B cell (primary cell): ENCODE data around the gene METTL21C. TPM values are rescaled to one million over a fixed set of nuclear protein-coding genes. Genes with fewer than 3 reads are reported as not detected.

Source experiments
- ATAC-seq: fragments of 200-7000 bp; cut with Tn5 transposase; one replicate; pipeline ENCODE4 v1.10.0; 2021; ENCODE audit warnings: low read depth, mild to moderate bottlenecking, moderate number of reproducible peaks, moderate library complexity
- CTCF ChIA-PET: fragments of 350-600 bp; sonication (Branson Sonifier 250); formaldehyde crosslinking; loops from one replicate; lab custom pipeline; 2021; ENCODE audit warnings: antibody characterized with exemption, inconsistent platforms; lab: Charles Lee
- POLR2A ChIA-PET: fragments of 350-600 bp; sonication (Branson Sonifier 250); formaldehyde crosslinking; loops from one replicate; lab custom pipeline; 2021; ENCODE audit warnings: antibody characterized with exemption; lab: Charles Lee
- DNase-seq: peaks from one replicate; pipeline ENCODE4 v3.0.0; 2013
- H2AFZ ChIP-seq: 2 replicates; pipeline ENCODE4 v1.6.1; 2012; ENCODE audit warnings: mild to moderate bottlenecking, low read depth, low read length; ENCODE audit not compliant: insufficient read depth, poor library complexity, severe bottlenecking
- H3K27ac ChIP-seq, 2 donors: 1 replicate in 1 of 2; 2 replicates in 1 of 2; pipeline ENCODE4 v1.5.1; 2012 to 2013; ENCODE audit warnings: low read length in 2 of 2, mild to moderate bottlenecking in 2 of 2, moderate library complexity in 1 of 2
- H3K27me3 ChIP-seq, 4 experiments: fragments of 200-600 bp in 1 of 4; sonication (generic) in 1 of 4; replicated peaks in 1 of 4; 1 replicate in 2 of 4; 2 replicates in 2 of 4; pipeline versions ENCODE4 v1.6.1 to v1.7.0; 2013 to 2016; ENCODE audit warnings: low read length in 3 of 4, mild to moderate bottlenecking in 2 of 4, mixed read lengths in 1 of 4, moderate library complexity in 1 of 4; ENCODE audit not compliant: insufficient read depth in 4 of 4, control insufficient read depth in 3 of 4; ENCODE audit errors: control extremely low read depth in 1 of 4
- H3K36me3 ChIP-seq, 2 experiments: replicated peaks in 1 of 2; 1 replicate in 1 of 2; 2 replicates in 1 of 2; pipeline versions ENCODE4 v1.6.1 to v1.7.1; 2013; ENCODE audit warnings: low read length in 1 of 2; ENCODE audit not compliant: insufficient read depth in 2 of 2, control insufficient read depth in 1 of 2; ENCODE audit errors: control extremely low read depth in 1 of 2, extremely low read depth in 1 of 2
- H3K4me1 ChIP-seq, 2 donors: fragments of 200-600 bp in 1 of 2; sonication (generic) in 1 of 2; 1 replicate in 1 of 2; 2 replicates in 1 of 2; pipeline versions ENCODE4 v1.5.1 to v1.6.1; 2013 to 2017; ENCODE audit warnings: low read length in 2 of 2; ENCODE audit not compliant: control insufficient read depth in 2 of 2, insufficient read depth in 2 of 2
- H3K4me2 ChIP-seq: replicated peaks from 2 replicates; pipeline ENCODE3; 2012; ENCODE audit warnings: mild to moderate bottlenecking, low read depth, low read length; ENCODE audit not compliant: poor library complexity, severe bottlenecking
- H3K4me3 ChIP-seq, 5 experiments: fragments of 200-600 bp in 1 of 5; sonication (generic) in 1 of 5; 1 replicate in 3 of 5; 2 replicates in 2 of 5; pipeline versions ENCODE4 v1.5.1 to v1.7.0; 2011 to 2016; ENCODE audit warnings: low read length in 4 of 5, mild to moderate bottlenecking in 4 of 5, low read depth in 2 of 5, control low read depth in 1 of 5, moderate library complexity in 1 of 5; ENCODE audit not compliant: insufficient read depth in 1 of 5; ENCODE audit errors: control extremely low read depth in 1 of 5, extremely low read depth in 1 of 5
- H3K79me2 ChIP-seq: fragments of 200-600 bp; sonication (generic); one replicate; pipeline ENCODE4 v1.6.0; 2016; ENCODE audit warnings: low read length; ENCODE audit not compliant: control insufficient read depth, insufficient read depth
- H3K9ac ChIP-seq: fragments of 200-600 bp; sonication (generic); 2 replicates; pipeline ENCODE4 v1.6.1; 2017; ENCODE audit warnings: mild to moderate bottlenecking, low read length, moderate library complexity
- H3K9me3 ChIP-seq, 3 donors: one replicate each; pipeline versions ENCODE4 v1.6.1 to v1.7.1; 2013; ENCODE audit warnings: low read length in 2 of 3; ENCODE audit not compliant: control insufficient read depth in 2 of 3, insufficient read depth in 1 of 3; ENCODE audit errors: control extremely low read depth in 1 of 3
- H4K20me1 ChIP-seq: 2 replicates; pipeline ENCODE4 v1.6.0; 2012; ENCODE audit warnings: mild to moderate bottlenecking, low read length; ENCODE audit not compliant: insufficient read depth, control insufficient read depth, poor library complexity, severe bottlenecking
- H3K27ac Mint-ChIP-seq: one replicate; pipeline ENCODE4 v1.8.0; 2021; ENCODE audit warnings: mixed read lengths
- H3K27me3 Mint-ChIP-seq: one replicate; pipeline ENCODE4 v1.8.0; 2021; ENCODE audit warnings: mixed read lengths
- H3K4me1 Mint-ChIP-seq: one replicate; pipeline ENCODE4 v1.8.0; 2021; ENCODE audit warnings: mixed read lengths
- H3K4me3 Mint-ChIP-seq: one replicate; pipeline ENCODE4 v1.8.0; 2021; ENCODE audit warnings: mixed read lengths
- H3K9me3 Mint-ChIP-seq: one replicate; pipeline ENCODE4 v1.8.0; 2022; ENCODE audit warnings: mixed read lengths; ENCODE audit not compliant: insufficient read depth
- CTCF ChIP-seq: fragments of 200-600 bp; IDR thresholded peaks from one replicate; pipeline ENCODE4 v1.8.0; 2022; ENCODE audit warnings: antibody characterized with exemption, mild to moderate bottlenecking
- EZH2 ChIP-seq: IDR thresholded peaks from 2 replicates; pipeline ENCODE4 v1.6.1; 2012; ENCODE audit warnings: borderline replicate concordance, low read depth, mild to moderate bottlenecking, moderate library complexity, low read length; ENCODE audit not compliant: insufficient read depth, poor library complexity, severe bottlenecking
- WGBS: methylation state at CpG from one replicate; pipeline ENCODE4 v1.1.5; 2013; ENCODE audit warnings: missing lambda C conversion rate; ENCODE audit not compliant: insufficient coverage; 5-methylcytosine and 5-hydroxymethylcytosine counted together
- intact Hi-C: fragments of 100-400 bp; cut with micrococcal nuclease; formaldehyde crosslinking; loops from one replicate; pipeline ENCODE4 v1.10.0; 2022
- polyA plus RNA-seq: library from polyadenylated mRNA; depleted of rRNA; stranded (reverse); fragments of >200 nt; gene quantifications from 2 replicates; pipeline ENCODE4 v1.2.3, GENCODE V29; 2012
- total RNA-seq, 2 donors: library from RNA; stranded (reverse); fragments of 120-200 nt in 1 of 2; gene quantifications; 1 replicate in 1 of 2; 2 replicates in 1 of 2; pipeline versions ENCODE4 v1.2.3 to v1.2.4, GENCODE V29; 2013 to 2022

Gene METTL21C
- total and polyA plus RNA-seq, 2 donors (not counting 1 experiment from before 2014, with no cell fraction given) = not detected

- H3K79me2 ChIP-seq = no peaks in the 10 kb centered on the region
- intact Hi-C loops = no loop called here
- CTCF ChIA-PET = no interaction called here
- Mint-ChIP-seq H3K4me3 (no peak overlapping the region), H3K27me3 (peaks cover 64% of the 10 kb centered on the region), H3K9me3 (no peaks in the 10 kb centered on the region), H3K4me1 (no peaks in the 10 kb centered on the region), H3K27ac (no peak overlapping the region)
- POLR2A ChIA-PET = no interaction called here
- no peaks in the 10 kb centered on the region for H3K4me1 ChIP-seq
- 67% methylated on average over 1 of the region's 2 CpGs for WGBS
- H3K27ac ChIP-seq = no peak overlapping the region
- DNase-seq (no peak), ATAC-seq (no peak)
- no peak overlapping the region for H3K4me2 ChIP-seq
- H3K27me3 ChIP-seq = peaks cover 0 to 15% (median 4%) of the 10 kb centered on the region in 4 experiments
- no peak overlapping the region for H3K9ac ChIP-seq
- H3K36me3 ChIP-seq = no peaks in the 10 kb centered on the region
- no peak overlapping the region for H2AFZ ChIP-seq
- H3K4me3 ChIP-seq = no peak overlapping the region
- TF ChIP-seq CTCF (no peak), EZH2 (no peak)
- H4K20me1 ChIP-seq = no peaks in the 10 kb centered on the region
- no peaks in the 10 kb centered on the region for H3K9me3 ChIP-seq
Observed at GRCh38 chr13:102692491-102692826, 2.4 kb downstream of the METTL21C start.

GRCh38 chr13:102690883-102691282 lies 4.0 kb downstream of the METTL21C start:
- peaks cover 51% of the 10 kb centered on the region for H3K27me3 Mint-ChIP-seq
- H3K4me3 Mint-ChIP-seq = no peak overlapping the region
- intact Hi-C loops = no loop called here
- Histone ChIP-seq H4K20me1 (no peaks in the 10 kb centered on the region), H3K36me3 (no peaks in the 10 kb centered on the region), H3K9me3 (no peaks in the 10 kb centered on the region), H3K4me3 (no peak overlapping the region), H2AFZ (no peak overlapping the region), H3K4me2 (no peak overlapping the region), H3K4me1 (no peaks in the 10 kb centered on the region), H3K9ac (no peak overlapping the region), H3K27ac (no peak overlapping the region), H3K27me3 (peaks cover 0 to 15% (median 4%) of the 10 kb centered on the region in 4 experiments), H3K79me2 (no peaks in the 10 kb centered on the region)
- H3K27ac Mint-ChIP-seq = no peak overlapping the region
- DNase-seq = no peak
- H3K9me3 Mint-ChIP-seq = no peaks in the 10 kb centered on the region
- ChIA-PET CTCF (no interaction called here), POLR2A (no interaction called here)
- WGBS = 97% methylated on average over 4 of the region's 4 CpGs
- ATAC-seq = no peak
- TF ChIP-seq EZH2 = no peak
- no peak for TF ChIP-seq CTCF
- no peaks in the 10 kb centered on the region for H3K4me1 Mint-ChIP-seq
